ENCODE data around the gene TRNP1.
A peak's percentile ranks its signal among the peaks of the same experiment; 100 is the strongest.
"Not testable (repeated sequence)": the region's sequence is repeated elsewhere in the genome, so short reads cannot be mapped to it uniquely, and the experiment has no call there.

Gene TRNP1

GRCh38 chr1:26971590-26971989 lies 21.9 kb upstream of the TRNP1 start:
- no peak for FAIRE-seq

GRCh38 chr1:26972390-26972789 lies 21.1 kb upstream of the TRNP1 start:
- DNase-seq (ENCODE audit: extremely low spot score, insufficient read length, low read depth) (no peak), FAIRE-seq (no peak)

More at GRCh38 chr1:26971590-26971989, 21.9 kb upstream of the TRNP1 start:
- no peak for DNase-seq (ENCODE audit: extremely low spot score, insufficient read length, low read depth)

- FAIRE-seq (no peak), DNase-seq (ENCODE audit: extremely low spot score, insufficient read length, low read depth) (no peak)
Measured at GRCh38 chr1:26972821-26973220, 20.7 kb upstream of the TRNP1 start.

GRCh38 chr1:26976621-26977510 lies 16.6 kb upstream of the TRNP1 start:
- DNase-seq (ENCODE audit: extremely low spot score, insufficient read length, low read depth) (no peak), FAIRE-seq (no peak)

- no peak for FAIRE-seq
- no peak for DNase-seq (ENCODE audit: extremely low spot score, insufficient read length, low read depth)
Measured at GRCh38 chr1:26978901-26979300, 14.6 kb upstream of the TRNP1 start.

- FAIRE-seq (no peak), DNase-seq (ENCODE audit: extremely low spot score, insufficient read length, low read depth) (no peak)
Measured at GRCh38 chr1:26981146-26981846, 12.2 kb upstream of the TRNP1 start.

- no peak for FAIRE-seq
- no peak for DNase-seq (ENCODE audit: extremely low spot score, insufficient read length, low read depth)
Measured at GRCh38 chr1:26983863-26984262, 9.6 kb upstream of the TRNP1 start.

- no peak for FAIRE-seq
Measured at GRCh38 chr1:26984291-26984690, 9.2 kb upstream of the TRNP1 start.

GRCh38 chr1:26986658-26987057 lies 6.8 kb upstream of the TRNP1 start:
- no peak for FAIRE-seq

More at GRCh38 chr1:26984291-26984690, 9.2 kb upstream of the TRNP1 start:
- DNase-seq (ENCODE audit: extremely low spot score, insufficient read length, low read depth), result no peak

GRCh38 chr1:26989403-26990109 lies 3.9 kb upstream of the TRNP1 start:
- not testable (repeated sequence) for DNase-seq (ENCODE audit: extremely low spot score, insufficient read length, low read depth); FAIRE-seq

More at GRCh38 chr1:26986658-26987057, 6.8 kb upstream of the TRNP1 start:
- no peak for DNase-seq (ENCODE audit: extremely low spot score, insufficient read length, low read depth)

GRCh38 chr1:26991310-26992116 lies 2.0 kb upstream of the TRNP1 start:
- FAIRE-seq (peak; percentile 52), DNase-seq (ENCODE audit: extremely low spot score, insufficient read length, low read depth) (no peak)

GRCh38 chr1:26994020-26994786 lies 711 bp downstream of the TRNP1 start:
- FAIRE-seq (no peak), DNase-seq (ENCODE audit: extremely low spot score, insufficient read length, low read depth) (no peak)

- no peak for DNase-seq (ENCODE audit: extremely low spot score, insufficient read length, low read depth)
- no peak for FAIRE-seq
Measured at GRCh38 chr1:26994787-26995517, 1.5 kb downstream of the TRNP1 start.

- FAIRE-seq, result no peak
- no peak for DNase-seq (ENCODE audit: extremely low spot score, insufficient read length, low read depth)
Measured at GRCh38 chr1:26996024-26996423, 2.5 kb downstream of the TRNP1 start.

- DNase-seq (ENCODE audit: extremely low spot score, insufficient read length, low read depth), result no peak
- FAIRE-seq, result no peak
Measured at GRCh38 chr1:26996665-26997064, 3.2 kb downstream of the TRNP1 start.

GRCh38 chr1:26998429-26999300 lies 5.2 kb downstream of the TRNP1 start:
- no peak for DNase-seq (ENCODE audit: extremely low spot score, insufficient read length, low read depth)
- FAIRE-seq, result no peak

GRCh38 chr1:26999440-26999987 lies 6.0 kb downstream of the TRNP1 start:
- DNase-seq (ENCODE audit: extremely low spot score, insufficient read length, low read depth) (no peak), FAIRE-seq (no peak)
